Stimulated activated CD8-positive, alpha-beta memory T cell treated with anti-CD3 and anti-CD28 coated beads, Interleukin-7, amount 100 ng/mL, for 48 hours (primary cell): Measurements from ENCODE around the gene ECI1.
"Not testable (repeated sequence)": the region's sequence is repeated elsewhere in the genome, so short reads cannot be mapped to it uniquely, and the experiment has no call there.

ENCODE experiments used
- DNase-seq, 2 donors: peaks; one replicate each; pipeline ENCODE4 v3.0.0-alpha.2; 2020; ENCODE audit warnings: low read depth in 1 of 2; ENCODE audit errors: extremely low read depth in 1 of 2

The ECI1 gene

DNA sequence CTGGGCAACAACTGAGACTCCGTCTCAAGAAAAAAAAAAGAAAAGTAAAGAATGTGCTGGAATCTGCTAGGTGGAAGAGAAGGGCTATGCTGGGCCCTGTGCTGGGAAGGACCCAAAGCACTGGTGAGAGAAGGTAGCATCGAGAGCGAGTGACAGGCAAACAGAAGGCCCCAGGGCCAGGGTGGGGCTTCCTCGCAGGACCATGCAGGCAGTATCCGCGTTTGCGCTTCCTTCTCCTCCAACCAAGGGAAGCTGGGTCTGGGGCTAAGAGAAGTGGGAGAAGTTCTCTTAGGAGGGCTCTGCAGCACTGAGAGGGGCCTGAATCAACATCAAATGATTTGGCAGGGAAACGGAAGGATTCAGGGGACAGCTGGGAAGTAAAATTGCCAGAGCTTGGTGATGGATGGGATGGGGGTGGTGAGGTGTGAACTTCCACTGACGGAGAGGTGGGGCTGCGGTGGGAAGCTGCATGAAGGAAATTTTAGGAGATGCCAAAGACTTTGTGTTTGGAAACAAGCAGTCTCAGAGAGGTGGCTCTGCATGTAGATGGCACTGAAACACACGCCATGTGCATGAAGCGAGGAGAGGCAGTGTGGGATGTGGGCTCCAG, 5.2 kb upstream of the ECI1 start:
- no peak for DNase-seq

DNA sequence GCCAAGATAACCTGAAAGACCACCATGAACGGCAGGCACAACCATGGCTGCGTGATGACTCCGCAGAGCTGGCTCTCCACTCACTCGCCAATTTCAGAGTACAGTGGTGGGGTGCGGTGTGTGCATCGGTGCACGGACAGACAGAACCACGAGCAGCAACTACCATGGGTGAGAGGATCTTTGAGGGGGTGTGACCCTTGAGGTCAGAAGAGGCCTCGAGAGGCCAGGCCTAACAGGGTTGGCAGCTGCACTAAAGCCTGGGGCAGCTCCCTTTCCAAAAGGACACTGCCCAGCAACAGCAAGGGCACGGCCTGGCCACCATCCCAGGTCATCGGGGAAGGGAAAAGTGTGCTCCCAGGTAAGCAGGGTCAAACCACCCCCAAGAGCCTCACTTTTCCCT, 1.9 kb upstream of the ECI1 start:
- DNase-seq: no peak

DNA sequence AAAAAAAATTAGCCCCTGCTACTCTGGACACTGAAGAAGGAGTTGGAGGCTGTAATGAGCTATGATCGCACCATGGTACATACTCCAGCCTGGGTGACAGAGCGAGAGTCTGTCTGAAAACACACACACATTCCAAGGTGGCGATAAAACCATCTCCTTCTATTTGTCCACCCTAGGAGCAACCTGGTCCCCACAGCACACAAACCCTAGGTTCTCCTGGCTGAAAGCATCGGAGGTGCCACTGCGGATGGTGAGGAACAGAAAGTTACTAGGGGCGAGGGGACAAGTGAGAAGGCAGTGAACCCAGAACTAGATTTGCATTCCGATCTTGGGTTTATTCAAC, 1.4 kb upstream of the ECI1 start:
- no peak for DNase-seq

DNA sequence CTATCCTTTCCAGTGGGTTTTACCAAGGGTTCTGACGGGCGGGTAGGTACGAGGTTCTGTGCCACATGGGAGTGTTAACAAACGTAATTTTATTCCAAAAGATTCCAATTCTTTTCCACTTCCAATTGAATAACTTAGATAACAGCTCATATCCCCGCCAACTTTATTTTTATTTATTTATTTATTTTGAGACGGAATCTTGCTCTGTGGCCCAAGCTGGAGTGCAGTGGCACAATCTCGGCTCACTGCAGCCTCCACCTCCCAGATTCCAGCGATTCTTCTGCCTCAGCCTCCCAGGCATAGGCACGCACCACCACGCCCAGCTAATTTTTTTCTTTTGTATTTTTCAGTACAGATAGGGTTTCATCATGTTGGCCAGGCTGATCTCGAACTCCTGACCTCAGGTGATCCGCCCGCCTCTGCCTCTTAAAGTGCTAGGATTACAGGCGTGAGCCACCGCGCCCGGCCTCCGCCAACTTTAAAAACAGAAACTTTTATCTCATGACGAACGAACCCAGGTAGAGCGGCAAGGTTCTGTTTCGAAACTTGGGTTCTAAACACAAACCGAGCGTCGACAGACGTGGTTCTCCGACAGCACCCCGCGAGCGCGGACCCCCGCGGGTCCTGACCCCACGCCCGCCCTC, 613 bp downstream of the ECI1 start:
- DNase-seq: no peak

DNA sequence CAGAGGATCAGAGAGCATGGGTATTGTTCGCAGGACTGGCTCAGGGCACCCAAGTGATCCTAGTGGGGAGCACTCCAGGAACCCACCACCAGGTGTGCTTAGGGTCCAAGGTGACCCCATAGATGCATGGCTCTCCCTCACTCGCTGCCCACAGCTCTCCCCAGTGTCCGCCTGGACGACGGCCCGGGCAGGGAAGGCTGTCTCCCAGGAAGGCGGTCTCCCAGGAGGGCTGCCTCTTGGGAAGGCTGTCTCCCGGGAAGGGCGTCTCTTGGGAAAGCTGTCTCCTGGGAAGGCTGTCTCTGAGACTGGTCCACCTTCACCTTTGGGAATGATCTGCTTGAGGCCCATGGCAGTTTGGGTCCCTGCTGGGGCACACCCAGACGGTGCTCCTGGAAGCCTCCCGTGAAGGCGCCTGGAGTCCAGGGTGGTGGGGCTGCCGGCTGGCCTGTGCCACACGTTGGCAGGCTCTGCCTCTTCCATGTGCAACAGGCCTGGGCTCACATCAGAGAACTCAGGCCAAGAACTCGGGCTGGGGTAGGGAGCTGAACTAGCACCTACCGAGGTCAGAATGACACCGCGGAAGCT, 5.0 kb downstream of the ECI1 start:
- no peak for DNase-seq

DNA sequence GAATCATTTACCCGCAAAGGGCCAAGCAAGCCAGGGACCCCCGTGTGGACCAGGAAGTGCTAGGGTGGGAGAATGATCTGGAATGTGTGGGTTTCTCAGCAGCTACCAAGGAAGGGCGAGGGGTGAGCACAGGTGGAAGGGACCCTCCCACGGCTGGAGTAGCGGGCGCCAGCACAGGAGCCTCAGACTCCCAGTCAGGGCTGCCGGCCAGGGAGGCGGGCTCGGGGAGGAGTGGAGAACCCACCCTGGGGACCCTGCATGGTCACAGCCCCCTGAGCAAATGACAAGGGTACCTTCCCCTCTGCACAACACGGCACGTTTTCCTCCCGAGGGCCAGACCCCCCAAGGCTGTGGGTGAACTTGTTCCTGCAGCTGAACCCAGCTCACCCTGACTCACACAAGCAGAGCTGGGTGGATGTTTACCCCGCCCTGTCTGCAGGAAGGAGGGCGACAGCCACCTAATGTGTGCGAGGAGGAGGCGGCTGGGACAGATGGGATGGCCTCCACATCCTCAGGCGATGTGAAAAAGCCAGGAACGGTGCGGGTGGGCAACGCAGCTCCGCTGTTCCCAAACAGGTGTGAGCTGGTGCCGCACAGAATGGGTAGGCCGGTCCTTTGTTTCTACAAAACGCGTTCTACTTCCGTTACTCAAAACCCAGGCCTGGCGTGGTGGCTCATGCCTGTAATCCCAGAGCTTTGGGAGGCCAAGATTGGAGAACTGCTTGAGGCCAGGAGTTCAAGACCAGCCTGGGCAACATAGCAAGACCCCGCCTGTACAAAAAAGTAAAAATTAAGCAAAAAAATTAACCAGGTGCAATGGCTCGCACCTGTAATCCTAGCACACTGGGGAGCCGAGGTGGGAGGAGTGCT, 6.2 kb downstream of the ECI1 start:
- DNase-seq: no peak

DNA sequence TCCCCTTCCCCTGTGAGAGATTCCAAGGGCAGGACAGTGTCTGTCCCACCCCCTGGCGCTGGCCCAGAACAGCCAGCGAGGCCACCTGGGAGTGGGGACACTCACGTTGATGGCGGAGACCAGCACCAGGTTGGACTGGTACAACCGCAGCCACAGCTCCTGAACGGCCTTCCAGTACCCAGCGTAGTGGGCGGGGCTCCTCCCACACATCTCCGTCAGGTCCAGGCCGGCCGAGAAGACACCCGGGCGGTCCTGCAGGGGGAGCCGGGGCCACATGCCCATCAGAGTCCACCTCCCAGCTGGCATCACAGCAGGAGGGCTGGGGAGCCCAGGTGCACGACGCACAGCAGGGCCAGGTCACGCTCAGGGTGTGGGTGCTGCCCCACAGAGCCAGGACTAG, 7.1 kb downstream of the ECI1 start:
- no peak for DNase-seq

DNA sequence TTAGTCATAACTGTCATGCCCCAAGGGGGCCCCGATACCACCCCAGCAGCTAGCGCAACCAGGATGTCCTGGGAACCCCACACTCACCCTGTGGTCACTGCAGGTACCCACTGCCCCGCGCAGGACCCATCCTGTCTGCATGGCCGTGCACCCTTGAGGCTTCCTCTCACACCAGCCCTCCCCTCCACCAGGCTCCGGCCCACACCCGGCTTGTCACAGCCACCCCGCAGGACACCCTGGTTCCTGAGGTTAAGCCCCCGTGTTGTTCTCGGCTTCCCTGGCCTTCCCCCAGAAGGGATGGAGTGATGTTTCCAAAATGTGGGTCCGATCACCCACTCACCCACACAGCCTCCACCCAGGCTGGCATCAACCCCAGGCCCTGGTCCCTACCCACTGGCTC, 7.6 kb downstream of the ECI1 start:
- no peak for DNase-seq

DNA sequence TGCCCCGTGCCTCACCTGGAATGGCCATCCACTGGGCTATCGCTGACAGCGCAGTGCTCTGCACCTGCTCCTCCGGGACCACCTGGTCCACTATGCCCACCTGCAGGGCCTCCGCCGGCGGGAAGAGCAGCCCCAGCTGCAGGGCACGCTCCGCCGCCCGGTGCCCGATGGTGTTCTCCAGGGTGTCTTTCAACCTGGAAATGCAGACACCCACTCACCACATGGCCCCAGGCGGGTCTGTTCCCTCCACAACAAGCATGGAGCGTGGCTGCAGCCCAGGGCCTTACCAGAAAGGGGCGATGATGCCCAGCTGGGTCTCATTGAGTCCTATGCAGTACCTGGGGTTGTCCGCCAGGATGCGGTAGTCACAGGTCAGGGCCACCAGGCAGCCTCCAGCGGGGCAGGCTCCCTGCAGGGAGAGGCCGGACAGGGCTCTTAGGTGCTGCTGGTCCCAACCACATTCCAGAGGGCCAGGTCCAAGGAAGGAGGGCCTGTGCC, 8.3 kb downstream of the ECI1 start:
- DNase-seq: no peak

DNA sequence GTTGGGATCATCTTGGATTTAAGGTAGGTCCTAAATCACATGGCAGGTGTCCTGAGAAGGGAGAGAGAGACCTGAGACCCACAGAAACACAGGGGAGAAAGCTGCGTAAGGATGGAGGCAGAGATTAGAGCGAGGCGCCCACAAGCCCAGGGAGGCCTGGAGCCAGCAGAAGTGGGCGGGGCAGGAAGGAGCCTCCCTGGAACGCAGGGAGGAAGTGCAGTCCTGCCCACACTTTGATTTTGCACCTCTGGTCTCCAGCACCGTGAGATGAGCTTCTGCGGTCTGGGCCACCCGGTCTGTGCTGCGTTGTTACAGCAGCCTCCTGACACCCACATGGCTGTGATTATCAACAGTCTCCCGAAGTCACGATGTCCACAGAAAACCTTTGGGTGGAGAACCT, 8.8 kb downstream of the ECI1 start:
- DNase-seq: no peak

DNA sequence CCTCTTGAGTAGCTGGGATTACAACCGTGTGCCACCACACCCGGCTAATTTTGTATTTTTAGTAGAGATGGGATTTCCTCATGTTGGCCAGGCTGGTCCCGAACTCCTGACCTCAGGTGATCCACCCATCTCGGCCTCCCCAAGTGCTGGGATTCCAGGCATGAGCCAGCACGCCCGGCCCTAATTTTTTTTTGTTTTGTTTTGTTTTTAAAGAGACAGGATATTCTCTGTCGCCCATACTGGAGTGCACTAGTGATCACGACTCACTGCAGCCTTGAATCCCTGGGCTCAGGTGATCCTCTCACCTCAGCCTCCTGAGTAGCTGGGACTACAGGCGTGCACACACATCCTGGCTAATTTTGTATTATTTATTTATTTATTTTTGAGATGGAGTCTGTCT, 11.1 kb downstream of the ECI1 start:
- not testable (repeated sequence) for DNase-seq

DNA sequence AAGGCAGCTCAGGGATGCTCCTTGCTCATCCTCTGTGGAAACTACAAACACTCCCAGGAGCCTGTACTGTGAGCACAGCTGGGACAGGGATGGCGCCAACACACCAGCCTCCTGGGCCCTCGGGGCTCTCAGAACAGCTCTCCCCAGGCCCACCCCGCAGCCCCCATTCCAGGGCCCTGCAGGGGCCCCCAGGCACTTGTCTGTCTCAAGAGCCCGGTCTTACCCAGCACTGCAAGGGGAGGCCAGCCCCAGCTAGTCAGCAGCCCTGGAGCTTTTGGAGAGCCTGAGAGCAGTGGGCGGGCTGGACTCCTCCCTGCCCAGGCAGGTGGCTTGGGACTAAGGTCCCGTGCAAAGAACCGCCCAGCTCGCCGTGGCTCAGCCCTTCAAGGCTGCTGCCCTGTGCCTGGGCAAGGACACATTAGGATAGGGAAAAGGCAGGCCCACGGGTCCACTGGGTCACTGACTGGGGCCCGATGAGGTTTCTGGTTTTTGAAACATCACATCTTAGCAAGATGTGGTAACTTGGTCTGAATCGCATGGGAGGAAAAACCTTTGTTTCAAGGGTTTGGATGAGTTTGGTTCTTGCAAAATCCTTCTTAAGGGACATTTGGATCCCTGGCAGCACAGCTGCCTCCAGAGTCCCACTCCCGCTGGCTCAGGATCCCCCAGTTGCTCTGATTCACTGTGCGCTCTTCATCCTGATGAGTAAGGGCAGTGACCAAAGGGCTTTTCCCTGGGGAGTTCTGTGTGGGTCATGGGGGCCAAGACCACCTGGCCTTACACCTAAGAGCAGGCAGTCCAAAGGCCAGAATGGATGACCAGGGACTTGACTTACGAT, 12.3 kb downstream of the ECI1 start:
- DNase-seq: no peak

DNA sequence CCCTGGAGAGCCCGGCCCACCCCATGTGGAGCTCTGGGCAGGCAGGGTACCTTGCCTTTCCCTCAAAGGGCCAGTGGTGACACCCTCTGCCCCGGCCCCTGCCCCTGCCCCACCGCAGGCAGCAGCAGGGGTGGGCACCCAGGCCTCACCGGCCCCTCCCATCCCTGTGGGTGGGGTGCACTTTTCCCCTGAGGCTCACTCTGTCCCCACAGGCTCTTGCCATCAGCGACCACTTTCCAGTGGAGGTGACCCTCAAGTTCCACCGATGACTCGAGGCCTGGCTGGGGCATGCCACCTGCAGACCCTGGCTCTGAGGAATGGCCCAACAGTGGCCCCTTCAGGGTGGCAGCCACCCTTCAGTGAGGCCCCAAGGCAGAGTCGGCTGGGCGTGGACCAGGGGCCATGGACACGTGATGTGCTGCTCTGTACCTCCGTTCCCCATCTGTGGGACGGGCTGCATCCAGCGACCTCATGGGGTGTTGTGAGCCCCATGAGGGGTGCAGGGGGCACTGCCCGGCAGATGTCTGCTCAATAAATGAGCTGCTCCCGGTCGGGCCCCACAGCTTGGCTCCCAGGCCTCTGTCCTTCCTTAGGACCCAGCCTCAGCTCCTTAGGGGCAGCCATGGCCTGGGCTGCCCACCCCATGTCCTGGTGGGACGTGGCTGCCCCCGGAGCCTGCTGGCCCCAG, 13.1 kb downstream of the ECI1 start:
- DNase-seq: no peak

DNA sequence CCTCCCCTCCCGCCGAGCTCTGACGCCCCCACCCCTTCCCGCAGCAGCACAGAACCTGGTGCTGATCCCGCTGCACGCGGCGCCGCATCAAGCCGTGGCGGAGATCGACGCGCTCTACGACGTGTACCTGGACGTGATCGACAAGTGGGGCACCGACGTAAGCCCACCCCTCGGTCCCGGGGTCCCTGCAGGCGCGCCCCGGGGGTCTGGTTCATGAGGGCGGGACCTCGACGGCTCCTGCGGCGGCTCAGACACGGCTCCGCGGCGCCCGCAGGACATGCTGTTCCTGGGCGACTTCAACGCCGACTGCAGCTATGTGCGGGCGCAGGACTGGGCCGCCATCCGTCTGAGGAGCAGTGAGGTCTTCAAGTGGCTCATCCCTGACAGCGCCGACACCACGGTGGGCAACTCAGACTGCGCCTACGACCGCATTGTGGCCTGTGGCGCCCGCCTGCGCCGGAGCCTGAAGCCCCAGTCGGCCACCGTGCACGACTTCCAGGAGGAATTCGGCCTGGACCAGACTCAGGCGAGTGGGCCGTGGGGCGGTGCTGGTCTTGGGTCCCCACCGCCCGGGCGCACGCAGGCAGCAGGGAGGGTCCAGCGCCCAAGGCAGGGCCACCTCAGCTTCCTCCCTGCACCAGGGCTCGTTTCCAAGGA, 13.8 kb downstream of the ECI1 start:
- DNase-seq: no peak

DNA sequence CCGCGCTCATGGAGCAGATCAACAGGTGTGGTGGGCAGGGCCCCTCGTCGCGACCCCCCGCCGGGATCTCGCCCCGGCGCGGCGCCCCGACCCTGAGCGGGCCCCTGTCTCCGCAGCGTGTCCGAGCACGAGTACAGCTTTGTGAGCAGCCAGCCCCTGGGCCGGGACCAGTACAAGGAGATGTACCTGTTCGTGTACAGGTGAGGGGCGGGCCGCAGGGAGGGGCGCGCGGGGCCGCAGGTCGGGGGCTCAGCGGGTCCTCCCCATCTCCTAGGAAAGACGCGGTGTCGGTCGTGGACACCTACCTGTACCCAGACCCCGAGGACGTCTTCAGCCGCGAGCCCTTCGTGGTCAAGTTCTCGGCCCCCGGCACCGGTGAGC, 14.3 kb downstream of the ECI1 start:
- no peak for DNase-seq

DNA sequence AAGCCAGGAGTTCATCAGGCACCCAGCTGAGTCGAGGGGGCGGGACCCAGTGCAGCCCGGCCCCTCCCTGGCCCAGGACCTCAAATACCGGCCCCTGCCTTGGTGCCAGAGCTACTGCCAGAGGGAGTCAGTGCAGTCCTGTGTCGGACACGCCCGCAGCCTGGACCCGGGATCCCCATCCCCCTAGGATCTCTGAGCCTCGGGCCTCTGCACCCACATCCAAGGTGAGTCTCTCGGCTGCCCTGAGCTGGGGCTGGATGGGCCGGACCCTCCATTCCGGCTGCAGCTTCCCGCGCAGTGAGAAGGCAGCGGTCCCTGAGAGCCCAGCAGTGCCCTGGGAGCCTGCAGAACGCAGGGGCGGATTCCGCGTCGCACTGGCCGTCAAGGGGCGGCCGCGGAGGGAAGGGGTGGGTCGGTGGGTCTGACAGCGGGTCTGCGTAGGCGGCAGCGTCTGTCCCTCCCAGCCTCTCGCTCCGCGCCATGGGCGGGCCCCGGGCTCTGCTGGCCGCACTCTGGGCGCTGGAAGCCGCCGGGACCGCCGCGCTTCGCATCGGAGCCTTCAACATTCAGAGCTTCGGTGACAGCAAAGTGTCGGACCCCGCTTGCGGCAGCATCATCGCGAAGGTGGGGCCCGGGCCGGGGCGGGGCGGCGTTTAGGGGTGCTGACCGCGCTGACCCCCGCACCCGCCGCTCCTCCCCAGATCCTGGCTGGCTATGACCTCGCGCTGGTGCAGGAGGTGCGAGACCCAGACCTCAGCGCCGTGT, 14.9 kb downstream of the ECI1 start, which contains the start of gene DNASE1L2:
DNASE1L2 (plus strand) TSS at position 108 of the 765 bp plus-strand sequence; CDS start at position 481, 373 bp downstream.
- no peak for DNase-seq

DNA sequence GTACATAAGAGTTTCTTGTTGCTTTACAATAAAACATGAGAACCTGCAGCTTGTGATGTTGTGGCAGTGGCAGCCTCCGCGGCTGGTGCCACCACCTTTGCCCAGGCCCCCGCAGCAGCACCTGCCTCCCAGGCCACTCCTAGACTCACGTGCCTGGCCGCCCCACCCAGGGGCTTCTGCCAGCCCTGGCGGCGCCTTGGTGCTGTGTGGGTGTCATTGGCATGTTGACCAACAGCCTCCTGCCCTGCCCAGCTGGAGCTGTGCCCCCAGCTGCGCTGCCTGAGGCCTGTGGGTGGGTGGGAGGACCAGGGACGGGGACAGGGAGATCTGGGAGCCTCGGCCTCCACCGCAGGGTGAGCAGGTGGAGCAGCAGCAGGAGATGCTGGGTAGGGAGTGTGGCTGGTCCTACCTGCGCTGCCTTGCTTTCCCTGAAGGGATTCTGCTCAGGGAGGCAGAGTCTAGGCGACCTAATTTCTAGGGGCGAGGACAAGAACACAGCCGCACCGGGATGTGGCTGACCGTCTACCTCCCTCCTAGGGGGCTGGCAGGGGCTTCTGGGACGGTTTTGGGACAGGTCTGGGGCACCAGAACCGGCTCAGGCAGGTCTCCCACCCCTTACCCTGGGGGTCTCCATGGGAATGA, 15.6 kb downstream of the ECI1 start:
- DNase-seq: no peak

DNA sequence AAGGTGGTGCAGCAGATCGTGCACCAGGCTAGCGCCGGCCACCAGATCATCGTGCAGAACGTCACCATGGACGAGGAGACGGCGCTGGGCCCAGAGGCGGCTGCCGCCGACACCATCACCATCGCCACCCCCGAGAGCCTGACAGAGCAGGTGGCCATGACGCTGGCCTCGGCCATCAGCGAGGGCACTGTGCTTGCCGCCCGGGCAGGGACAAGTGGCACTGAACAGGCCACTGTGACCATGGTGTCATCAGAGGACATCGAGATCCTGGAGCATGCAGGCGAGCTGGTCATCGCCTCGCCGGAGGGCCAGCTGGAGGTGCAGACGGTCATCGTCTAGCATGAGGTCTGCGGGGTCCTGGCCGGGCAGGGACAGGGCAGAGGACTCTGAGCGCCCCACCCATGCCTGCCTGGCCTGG, 16.1 kb downstream of the ECI1 start:
- no peak for DNase-seq
